ENCODE results near the gene HHIP.

HHIP gene

DNA sequence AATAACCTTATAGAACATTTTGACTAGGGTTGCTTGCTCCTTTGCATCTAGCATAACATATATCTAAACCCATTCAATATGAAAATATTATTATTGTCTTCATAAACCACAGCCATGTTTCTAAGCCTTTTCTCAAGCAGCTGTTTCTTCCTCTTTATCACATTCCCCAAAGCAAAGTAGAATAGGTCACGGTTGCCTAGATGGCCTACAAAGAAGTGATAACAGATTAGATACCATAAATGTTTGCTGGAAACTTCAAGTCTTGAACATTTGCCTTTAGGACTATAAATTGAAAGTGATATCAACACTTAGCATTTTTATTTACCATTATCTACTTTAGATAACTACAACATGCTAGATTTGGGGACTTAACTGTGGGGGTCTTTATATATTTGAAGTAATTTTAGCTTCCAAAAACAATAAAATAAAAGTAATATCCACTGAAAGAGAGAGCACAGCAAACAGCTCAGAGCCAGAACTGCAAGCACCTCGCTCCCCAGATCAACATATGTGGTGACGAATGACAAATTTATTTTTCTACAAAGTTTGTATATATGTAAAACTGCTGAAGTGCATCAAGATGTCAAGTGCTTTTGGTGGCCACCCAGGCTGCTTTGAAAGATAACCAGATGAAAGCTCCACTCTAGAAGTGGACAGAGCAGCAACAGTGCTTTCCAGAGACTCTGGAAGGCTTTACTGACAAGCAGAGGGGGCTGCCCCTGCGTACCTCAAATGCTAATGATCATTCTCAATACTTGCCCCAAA is 8.0 kb downstream of the HHIP start:
- Histone ChIP-seq H3K79me2 (no peaks in the 10 kb centered on the region), H3K9ac (no peak overlapping the region), H3K4me2 (ENCODE audit: low read length) (no peak overlapping the region), H3K4me3 (ENCODE audit: low read depth, low read length) (no peak overlapping the region), H3K9me3 (ENCODE audit: control insufficient read depth, low read length) (no peaks in the 10 kb centered on the region), H3K27me3 (ENCODE audit: control insufficient read depth, insufficient read depth, low read length) (no peaks in the 10 kb centered on the region), H3K4me1 (no peaks in the 10 kb centered on the region), H2AFZ (no peak overlapping the region), H3K27ac (no peak overlapping the region), H3K36me3 (ENCODE audit: control insufficient read depth, insufficient read depth, low read length) (no peaks in the 10 kb centered on the region)
- TF ChIP-seq, protein P1, sequence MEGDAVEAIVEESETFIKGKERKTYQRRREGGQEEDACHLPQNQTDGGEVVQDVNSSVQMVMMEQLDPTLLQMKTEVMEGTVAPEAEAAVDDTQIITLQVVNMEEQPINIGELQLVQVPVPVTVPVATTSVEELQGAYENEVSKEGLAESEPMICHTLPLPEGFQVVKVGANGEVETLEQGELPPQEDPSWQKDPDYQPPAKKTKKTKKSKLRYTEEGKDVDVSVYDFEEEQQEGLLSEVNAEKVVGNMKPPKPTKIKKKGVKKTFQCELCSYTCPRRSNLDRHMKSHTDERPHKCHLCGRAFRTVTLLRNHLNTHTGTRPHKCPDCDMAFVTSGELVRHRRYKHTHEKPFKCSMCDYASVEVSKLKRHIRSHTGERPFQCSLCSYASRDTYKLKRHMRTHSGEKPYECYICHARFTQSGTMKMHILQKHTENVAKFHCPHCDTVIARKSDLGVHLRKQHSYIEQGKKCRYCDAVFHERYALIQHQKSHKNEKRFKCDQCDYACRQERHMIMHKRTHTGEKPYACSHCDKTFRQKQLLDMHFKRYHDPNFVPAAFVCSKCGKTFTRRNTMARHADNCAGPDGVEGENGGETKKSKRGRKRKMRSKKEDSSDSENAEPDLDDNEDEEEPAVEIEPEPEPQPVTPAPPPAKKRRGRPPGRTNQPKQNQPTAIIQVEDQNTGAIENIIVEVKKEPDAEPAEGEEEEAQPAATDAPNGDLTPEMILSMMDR (IDR thresholded peaks at IDR 0.05) = no peak

DNA sequence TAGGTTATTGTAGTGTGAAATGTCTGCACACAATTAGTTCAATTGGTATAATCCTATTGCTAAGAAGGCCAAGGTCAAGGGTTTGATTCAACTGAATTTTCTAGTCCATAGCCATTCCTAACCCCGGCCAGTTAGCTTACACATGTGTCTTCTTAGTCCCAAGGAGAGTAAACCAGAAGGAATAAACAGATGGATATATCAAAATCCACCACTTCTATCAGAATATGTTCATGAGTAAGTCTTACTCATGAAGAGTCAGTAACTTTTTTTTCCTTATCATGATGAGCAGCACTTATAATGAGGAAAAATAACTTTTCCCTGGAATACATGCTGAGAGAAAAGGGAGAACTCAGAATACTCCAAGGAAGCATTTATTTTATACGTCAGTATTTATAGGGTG is 9.5 kb downstream of the HHIP start:
- no peak overlapping the region for H3K4me2 ChIP-seq (ENCODE audit: low read length)
- no peak overlapping the region for H3K27ac ChIP-seq
- no peaks in the 10 kb centered on the region for H3K4me1 ChIP-seq
- H3K36me3 ChIP-seq (ENCODE audit: control insufficient read depth, insufficient read depth, low read length) = no peaks in the 10 kb centered on the region
- no peak overlapping the region for H3K9ac ChIP-seq
- no peaks in the 10 kb centered on the region for H3K27me3 ChIP-seq (ENCODE audit: control insufficient read depth, insufficient read depth, low read length)
- H2AFZ ChIP-seq = no peak overlapping the region
- H3K4me3 ChIP-seq (ENCODE audit: low read depth, low read length) = no peak overlapping the region
- no peaks in the 10 kb centered on the region for H3K9me3 ChIP-seq (ENCODE audit: control insufficient read depth, low read length)
- H3K79me2 ChIP-seq = no peaks in the 10 kb centered on the region
- TF ChIP-seq, protein P1 (IDR thresholded peaks at IDR 0.05) = no peak

DNA sequence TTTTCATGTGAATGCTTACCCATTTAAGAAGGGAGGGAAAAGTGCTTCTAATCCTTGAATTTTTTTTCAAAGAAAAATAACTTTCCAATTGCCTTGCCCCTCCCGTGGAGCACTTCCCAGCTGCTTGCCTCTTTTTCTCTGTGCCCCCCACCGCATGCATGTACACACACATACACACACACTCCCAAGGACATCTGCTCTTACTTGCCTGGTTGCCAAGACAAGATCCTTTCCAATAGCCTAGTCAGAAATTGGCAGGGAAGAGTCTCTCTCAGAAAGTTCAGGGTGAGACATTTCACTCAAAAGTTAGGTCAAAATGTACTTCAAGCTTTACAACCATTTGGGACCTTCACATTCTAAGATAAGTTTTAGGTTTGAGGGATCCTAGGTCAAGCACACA is 10.9 kb downstream of the HHIP start:
- H3K4me3 ChIP-seq (ENCODE audit: low read depth, low read length) = no peak overlapping the region
- H3K9me3 ChIP-seq (ENCODE audit: control insufficient read depth, low read length) = no peaks in the 10 kb centered on the region
- H3K4me2 ChIP-seq (ENCODE audit: low read length) = no peak overlapping the region
- no peaks in the 10 kb centered on the region for H3K4me1 ChIP-seq
- TF ChIP-seq, protein P1 (IDR thresholded peaks at IDR 0.05) = no peak
- H2AFZ ChIP-seq = no peak overlapping the region
- no peak overlapping the region for H3K9ac ChIP-seq
- no peaks in the 10 kb centered on the region for H3K79me2 ChIP-seq
- H3K27me3 ChIP-seq (ENCODE audit: control insufficient read depth, insufficient read depth, low read length) = no peaks in the 10 kb centered on the region
- no peaks in the 10 kb centered on the region for H3K36me3 ChIP-seq (ENCODE audit: control insufficient read depth, insufficient read depth, low read length)
- no peak overlapping the region for H3K27ac ChIP-seq

DNA sequence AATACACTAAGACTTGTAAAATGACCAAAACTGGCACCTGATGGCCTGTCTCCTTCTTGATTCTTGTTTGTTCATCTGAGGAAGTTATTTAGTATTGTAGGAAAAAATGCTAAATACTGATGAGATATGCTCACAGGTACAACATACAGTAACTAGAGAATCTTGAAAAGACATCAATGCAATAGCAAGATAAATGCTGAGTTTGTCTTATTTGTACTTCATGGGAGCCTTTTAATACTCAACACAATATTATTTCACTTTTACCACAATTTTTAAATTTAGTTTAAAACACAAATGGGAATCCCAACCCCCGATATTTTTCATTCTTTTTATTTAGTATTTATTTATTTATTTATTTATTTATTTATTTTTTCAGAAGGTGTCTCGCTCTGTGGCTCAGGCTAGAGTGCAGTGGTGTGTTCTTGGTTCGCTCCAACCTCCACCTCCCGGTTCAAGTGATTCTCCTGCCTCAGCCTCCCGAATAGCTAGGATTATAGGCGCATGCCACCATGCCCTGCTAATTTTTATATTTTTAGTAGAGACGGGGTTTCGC is 12.1 kb downstream of the HHIP start:
- H3K9me3 ChIP-seq (ENCODE audit: control insufficient read depth, low read length) = no peaks in the 10 kb centered on the region
- no peaks in the 10 kb centered on the region for H3K79me2 ChIP-seq
- H2AFZ ChIP-seq = no peak overlapping the region
- no peaks in the 10 kb centered on the region for H3K27me3 ChIP-seq (ENCODE audit: control insufficient read depth, insufficient read depth, low read length)
- H3K36me3 ChIP-seq (ENCODE audit: control insufficient read depth, insufficient read depth, low read length) = no peaks in the 10 kb centered on the region
- no peak overlapping the region for H3K4me3 ChIP-seq (ENCODE audit: low read depth, low read length)
- no peak overlapping the region for H3K9ac ChIP-seq
- TF ChIP-seq, protein P1 (IDR thresholded peaks at IDR 0.05) = no peak
- H3K4me2 ChIP-seq (ENCODE audit: low read length) = no peak overlapping the region
- H3K4me1 ChIP-seq = no peaks in the 10 kb centered on the region
- no peak overlapping the region for H3K27ac ChIP-seq

DNA sequence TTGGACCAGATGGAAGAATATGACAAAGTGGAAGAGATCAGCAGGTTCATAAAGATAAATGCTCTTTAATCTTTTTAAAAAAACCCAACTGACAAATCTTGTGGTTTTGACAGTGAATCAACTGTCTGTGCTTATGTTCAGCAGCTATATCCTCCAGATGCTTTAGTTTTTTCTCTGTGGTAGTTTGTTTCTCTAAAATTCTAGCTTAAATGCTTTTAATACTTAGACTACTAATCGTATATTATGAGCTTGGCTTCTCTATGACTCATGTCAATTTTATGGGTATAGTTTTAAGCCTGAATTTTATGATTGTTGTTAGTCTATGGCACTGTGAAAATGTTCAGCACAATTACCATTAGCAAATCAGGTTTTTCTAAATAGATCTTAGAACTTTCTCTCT is 12.9 kb downstream of the HHIP start:
- H3K36me3 ChIP-seq (ENCODE audit: control insufficient read depth, insufficient read depth, low read length) = no peaks in the 10 kb centered on the region
- TF ChIP-seq, protein P1 (IDR thresholded peaks at IDR 0.05) = no peak
- no peaks in the 10 kb centered on the region for H3K79me2 ChIP-seq
- H3K27me3 ChIP-seq (ENCODE audit: control insufficient read depth, insufficient read depth, low read length) = no peaks in the 10 kb centered on the region
- H3K9me3 ChIP-seq (ENCODE audit: control insufficient read depth, low read length) = no peaks in the 10 kb centered on the region
- no peak overlapping the region for H3K4me3 ChIP-seq (ENCODE audit: low read depth, low read length)
- H3K27ac ChIP-seq = no peak overlapping the region
- no peaks in the 10 kb centered on the region for H3K4me1 ChIP-seq
- H3K4me2 ChIP-seq (ENCODE audit: low read length) = no peak overlapping the region
- H3K9ac ChIP-seq = no peak overlapping the region
- H2AFZ ChIP-seq = no peak overlapping the region

Measured in parathyroid adenoma (tissue), 2 donors.